OCI-LY7 (cell line): ENCODE measurements around the gene ADPRH. TPM values are rescaled to one million over a fixed set of nuclear protein-coding genes. Genes with fewer than 3 reads are reported as not detected.

Experiments
- BruUV-seq: library from RNA; stranded (reverse); fragments of 400-500 nt; replicated peaks from 2 replicates; lab custom pipeline; 2021; lab: Mats Ljungman, UMichigan
- CTCF ChIA-PET: fragments of 300-600 bp; sonication (Branson Sonifier 250); formaldehyde crosslinking; loops from one replicate; lab custom pipeline; 2022; ENCODE audit warnings: antibody characterized with exemption; ENCODE audit not compliant: unreplicated experiment; lab: Charles Lee
- POLR2A ChIA-PET: fragments of 300-600 bp; sonication (Branson Sonifier 250); formaldehyde crosslinking; loops from one replicate; lab custom pipeline; 2022; ENCODE audit warnings: antibody characterized with exemption; lab: Charles Lee
- DNase-seq: peaks from one replicate; pipeline ENCODE4 v3.0.0-alpha.2; 2015; ENCODE audit warnings: low spot score
- H2AFZ ChIP-seq: fragments of 200-600 bp; sonication (generic), shearing (Covaris generic); 2 replicates; pipeline ENCODE4 v1.6.1; 2014; ENCODE audit warnings: mild to moderate bottlenecking, antibody characterized with exemption, low read length, moderate library complexity
- H3K27ac ChIP-seq: fragments of 200-600 bp; sonication (generic); 2 replicates; pipeline ENCODE4 v1.5.1; 2014; ENCODE audit warnings: mixed run types, low read depth, mild to moderate bottlenecking, moderate library complexity, low read length, inconsistent platforms; ENCODE audit not compliant: poor library complexity, severe bottlenecking
- H3K36me3 ChIP-seq: fragments of 200-600 bp; sonication (generic); 2 replicates; pipeline ENCODE4 v1.6.1; 2014; ENCODE audit warnings: mild to moderate bottlenecking, antibody characterized with exemption, low read length, moderate library complexity, mixed read lengths; ENCODE audit not compliant: insufficient read depth
- H3K4me1 ChIP-seq: fragments of 200-600 bp; sonication (generic); 2 replicates; pipeline ENCODE4 v1.5.1; 2014; ENCODE audit warnings: mild to moderate bottlenecking, low read length; ENCODE audit not compliant: insufficient read depth, poor library complexity, severe bottlenecking
- H3K4me2 ChIP-seq: fragments of 200-600 bp; sonication (generic); 2 replicates; pipeline ENCODE4 v1.6.1; 2014; ENCODE audit warnings: mild to moderate bottlenecking, low read length
- H3K4me3 ChIP-seq: fragments of 200-600 bp; sonication (generic); 2 replicates; pipeline ENCODE4 v1.5.1; 2014; ENCODE audit warnings: mild to moderate bottlenecking, low read depth, low read length; ENCODE audit not compliant: poor library complexity, severe bottlenecking
- H3K79me2 ChIP-seq: fragments of 200-600 bp; sonication (generic); 2 replicates; pipeline ENCODE4 v1.6.1; 2016; ENCODE audit warnings: low read depth, mild to moderate bottlenecking, low read length, moderate library complexity, mixed read lengths; ENCODE audit not compliant: insufficient read depth
- H3K9me2 ChIP-seq: fragments of 200-600 bp; sonication (generic); 2 replicates; pipeline ENCODE4 v1.6.1; 2016; ENCODE audit warnings: mild to moderate bottlenecking, low read length, mixed read lengths; ENCODE audit not compliant: insufficient read depth
- H3K9me3 ChIP-seq: fragments of 200-600 bp; sonication (generic); 2 replicates; pipeline ENCODE4 v1.6.1; 2014; ENCODE audit warnings: mild to moderate bottlenecking, mixed run types, low read length, mixed read lengths
- H4K20me1 ChIP-seq: fragments of 200-600 bp; sonication (generic); 2 replicates; pipeline ENCODE4 v1.6.1; 2014; ENCODE audit warnings: mild to moderate bottlenecking, antibody characterized with exemption, low read length, moderate library complexity, mixed read lengths; ENCODE audit not compliant: insufficient read depth
- CTCF ChIP-seq: fragments of 200-600 bp; sonication (generic); conservative IDR thresholded peaks from 2 replicates; pipeline ENCODE4 v1.5.1; 2014; ENCODE audit warnings: mild to moderate bottlenecking, antibody characterized with exemption, low read length, moderate library complexity, mixed read lengths
- EZH2phosphoT487 ChIP-seq: fragments of 200-600 bp; sonication (generic); IDR thresholded peaks from 2 replicates; pipeline ENCODE4 v1.6.1; 2018; ENCODE audit warnings: low read depth, borderline replicate concordance, mild to moderate bottlenecking, mixed run types, antibody characterized with exemption, low read length, moderate library complexity, mixed read lengths
- intact Hi-C: fragments of 100-400 bp; cut with micrococcal nuclease; formaldehyde crosslinking; loops from one replicate; pipeline ENCODE4 v1.10.0; 2022; ENCODE audit not compliant: unreplicated experiment
- total RNA-seq, 2 experiments: library from RNA; depleted of rRNA in 1 of 2; stranded (reverse); fragments of >200 nt in 1 of 2; shearing (Covaris generic) in 1 of 2; gene quantifications; 2 replicates each; pipeline ENCODE4 v1.2.3, GENCODE V29; 2014 to 2022

ADPRH gene
- total RNA-seq, 2 experiments from 2014 or later, result not detected

GRCh38 chr3:119571688-119572087, 7.6 kb upstream of the ADPRH start:
- no TSS peak for BruUV-seq
- Histone ChIP-seq H3K79me2 (no peaks in the 10 kb centered on the region), H2AFZ (no peak overlapping the region), H3K9me2 (no peaks in the 10 kb centered on the region), H3K4me2 (no peak overlapping the region), H3K9me3 (no peaks in the 10 kb centered on the region), H3K4me1 (no peaks in the 10 kb centered on the region), H3K27ac (no peak overlapping the region), H3K4me3 (no peak overlapping the region), H3K36me3 (no peaks in the 10 kb centered on the region), H4K20me1 (no peaks in the 10 kb centered on the region)
- intact Hi-C loops, result no loop called here
- DNase-seq, result no peak
- ChIA-PET CTCF (no interaction called here), POLR2A (no interaction called here)
- TF ChIP-seq CTCF, result no peak
- no peak for TF ChIP-seq EZH2phosphoT487

GRCh38 chr3:119575507-119575906, 3.8 kb upstream of the ADPRH start:
- Histone ChIP-seq H4K20me1 (no peaks in the 10 kb centered on the region), H3K4me3 (no peak overlapping the region), H3K36me3 (no peaks in the 10 kb centered on the region), H3K4me2 (no peak overlapping the region), H3K4me1 (peaks cover 6% of the 10 kb centered on the region), H3K79me2 (no peaks in the 10 kb centered on the region), H3K9me3 (no peaks in the 10 kb centered on the region), H2AFZ (no peak overlapping the region), H3K9me2 (no peaks in the 10 kb centered on the region), H3K27ac (no peak overlapping the region)
- intact Hi-C loops, result no loop called here
- no peak for DNase-seq
- ChIA-PET CTCF (no interaction called here), POLR2A (no interaction called here)
- BruUV-seq, result no TSS peak
- TF ChIP-seq EZH2phosphoT487 (no peak), CTCF (no peak)

GRCh38 chr3:119580067-119580760, 922 bp downstream of the ADPRH start:
- H2AFZ ChIP-seq, result peak overlapping the region; percentile 96
- intact Hi-C loops, result no loop called here
- H3K4me1 ChIP-seq, result peaks cover 6% of the 10 kb centered on the region
- no peak overlapping the region for H3K27ac ChIP-seq
- H3K4me2 ChIP-seq, result peak overlapping the region; percentile 44
- POLR2A ChIA-PET, result interaction anchor here (0.7 kb wide), 2 partner anchors 13 to 339 kb away, joined by 3 read pairs; no protein-coding TSS in a partner anchor
- no peaks in the 10 kb centered on the region for H3K36me3 ChIP-seq
- no peaks in the 10 kb centered on the region for H3K79me2 ChIP-seq
- peak overlapping the region; percentile 42 for H3K4me3 ChIP-seq
- H3K9me3 ChIP-seq, result no peaks in the 10 kb centered on the region
- TF ChIP-seq CTCF (no peak), EZH2phosphoT487 (no peak)
- no peaks in the 10 kb centered on the region for H3K9me2 ChIP-seq
- H4K20me1 ChIP-seq, result no peaks in the 10 kb centered on the region
- peak; percentile 28 for DNase-seq
- CTCF ChIA-PET, result no interaction called here
- BruUV-seq, result no TSS peak
